ENCODE data around the gene LDB2. TPM values are rescaled to one million over a fixed set of nuclear protein-coding genes. Genes with fewer than 3 reads are reported as not detected.

The LDB2 gene
- total RNA-seq (40.6 and 78.3 TPM in 2 replicates), polyA plus RNA-seq (41.6 and 65.2 TPM in 2 replicates), polyA minus RNA-seq (ENCODE audit: low replicate concordance) (156 and 160 TPM in 2 replicates)
- 17.2 and 22.2 TPM in 2 replicates for polyA plus RNA-seq (2012)

GRCh38 chr4:16897991-16898827, at the start of gene LDB2:
LDB2 (minus strand) TSS chr4:16898645.
- Histone ChIP-seq H3K27me3 (ENCODE audit: control insufficient read depth, insufficient read depth, low read length) (no peaks in the 10 kb centered on the region), H2AFZ (ENCODE audit: low read length) (peak within 1 kb of the TSS; percentile 91), H4K20me1 (ENCODE audit: control insufficient read depth, extremely low read depth, insufficient read depth, low read length) (no peaks in the 10 kb centered on the region), H3K4me2 (ENCODE audit: extremely low read depth, insufficient read depth, low read length) (peak within 1 kb of the TSS; percentile 88), H3K79me2 (ENCODE audit: control insufficient read depth, insufficient read depth, low read length) (peaks cover 27% of the 10 kb centered on the region), H3K9me3 (ENCODE audit: control insufficient read depth, insufficient read depth, low read depth, low read length) (no peaks in the 10 kb centered on the region), H3K27ac (ENCODE audit: insufficient read depth, low read length) (peak within 1 kb of the TSS; percentile 75), H3K9ac (ENCODE audit: insufficient read depth, low read length) (peak within 1 kb of the TSS; percentile 27), H3K4me3 (replicated peaks in 1 of 4; ENCODE audit: control extremely low read depth in 1 of 4, insufficient read depth in 1 of 4, low read depth in 3 of 4, low read length in 4 of 4) (peak within 1 kb of the TSS; percentile 76 to 86 (median 78)), H3K36me3 (ENCODE audit: control insufficient read depth, insufficient read depth, low read length) (no peaks in the 10 kb centered on the region), H3K4me1 (ENCODE audit: control insufficient read depth, extremely low read depth, insufficient read depth, low read length) (peaks cover 6% of the 10 kb centered on the region)
- TF ChIP-seq EZH2 (IDR thresholded peaks at IDR 0.05; ENCODE audit: low read length, missing control alignments) = no peak
- TF ChIP-seq, protein P1, sequence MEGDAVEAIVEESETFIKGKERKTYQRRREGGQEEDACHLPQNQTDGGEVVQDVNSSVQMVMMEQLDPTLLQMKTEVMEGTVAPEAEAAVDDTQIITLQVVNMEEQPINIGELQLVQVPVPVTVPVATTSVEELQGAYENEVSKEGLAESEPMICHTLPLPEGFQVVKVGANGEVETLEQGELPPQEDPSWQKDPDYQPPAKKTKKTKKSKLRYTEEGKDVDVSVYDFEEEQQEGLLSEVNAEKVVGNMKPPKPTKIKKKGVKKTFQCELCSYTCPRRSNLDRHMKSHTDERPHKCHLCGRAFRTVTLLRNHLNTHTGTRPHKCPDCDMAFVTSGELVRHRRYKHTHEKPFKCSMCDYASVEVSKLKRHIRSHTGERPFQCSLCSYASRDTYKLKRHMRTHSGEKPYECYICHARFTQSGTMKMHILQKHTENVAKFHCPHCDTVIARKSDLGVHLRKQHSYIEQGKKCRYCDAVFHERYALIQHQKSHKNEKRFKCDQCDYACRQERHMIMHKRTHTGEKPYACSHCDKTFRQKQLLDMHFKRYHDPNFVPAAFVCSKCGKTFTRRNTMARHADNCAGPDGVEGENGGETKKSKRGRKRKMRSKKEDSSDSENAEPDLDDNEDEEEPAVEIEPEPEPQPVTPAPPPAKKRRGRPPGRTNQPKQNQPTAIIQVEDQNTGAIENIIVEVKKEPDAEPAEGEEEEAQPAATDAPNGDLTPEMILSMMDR (conservative IDR thresholded peaks at IDR 0.05 in 1 of 2, IDR thresholded peaks at IDR 0.05 in 1 of 2; ENCODE audit: low read depth in 1 of 2, low read length in 2 of 2) = no peak
- peak; percentile 92 for DNase-seq (ENCODE audit: low read depth in 2 of 2)

DNA sequence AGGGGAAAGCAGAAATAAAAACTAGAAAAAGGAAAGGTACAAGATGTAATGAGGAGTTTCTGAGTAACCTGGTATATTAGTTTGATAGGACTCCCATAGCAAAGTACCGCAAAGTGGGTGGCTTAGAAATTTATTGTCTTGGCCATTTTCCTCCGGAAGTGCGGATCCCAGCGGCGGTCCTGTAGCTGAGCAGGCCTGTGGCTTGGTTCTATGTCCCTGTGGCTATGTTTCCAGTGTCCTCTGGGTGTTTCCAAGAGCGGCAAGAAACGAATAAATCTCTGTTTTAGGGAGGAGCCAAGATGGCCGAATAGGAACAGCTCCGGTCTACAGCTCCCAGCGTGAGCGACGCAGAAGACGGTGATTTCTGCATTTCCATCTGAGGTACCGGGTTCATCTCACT, 44.0 kb upstream of the LDB2 start:
- H3K79me2 ChIP-seq (ENCODE audit: control insufficient read depth, insufficient read depth, low read length) = no peaks in the 10 kb centered on the region
- H3K27me3 ChIP-seq (ENCODE audit: control insufficient read depth, insufficient read depth, low read length) = no peaks in the 10 kb centered on the region
- no peak overlapping the region for H3K4me2 ChIP-seq (ENCODE audit: extremely low read depth, insufficient read depth, low read length)
- H4K20me1 ChIP-seq (ENCODE audit: control insufficient read depth, extremely low read depth, insufficient read depth, low read length) = no peaks in the 10 kb centered on the region
- no peak overlapping the region for H3K4me3 ChIP-seq (replicated peaks in 1 of 4; ENCODE audit: control extremely low read depth in 1 of 4, insufficient read depth in 1 of 4, low read depth in 3 of 4, low read length in 4 of 4)
- no peak for DNase-seq (ENCODE audit: low read depth in 2 of 2)
- TF ChIP-seq EZH2 (IDR thresholded peaks at IDR 0.05; ENCODE audit: low read length, missing control alignments) = no peak
- TF ChIP-seq, protein P1 (conservative IDR thresholded peaks at IDR 0.05 in 1 of 2, IDR thresholded peaks at IDR 0.05 in 1 of 2; ENCODE audit: low read depth in 1 of 2, low read length in 2 of 2) = no peak
- no peaks in the 10 kb centered on the region for H3K9me3 ChIP-seq (ENCODE audit: control insufficient read depth, insufficient read depth, low read depth, low read length)
- H3K36me3 ChIP-seq (ENCODE audit: control insufficient read depth, insufficient read depth, low read length) = no peaks in the 10 kb centered on the region
- no peak overlapping the region for H3K9ac ChIP-seq (ENCODE audit: insufficient read depth, low read length)
- H3K4me1 ChIP-seq (ENCODE audit: control insufficient read depth, extremely low read depth, insufficient read depth, low read length) = no peaks in the 10 kb centered on the region
- no peak overlapping the region for H3K27ac ChIP-seq (ENCODE audit: insufficient read depth, low read length)
- H2AFZ ChIP-seq (ENCODE audit: low read length) = no peak overlapping the region

GRCh38 chr4:16939178-16939577, 40.7 kb upstream of the LDB2 start:
- Histone ChIP-seq H3K9ac (ENCODE audit: insufficient read depth, low read length) (no peak overlapping the region), H3K79me2 (ENCODE audit: control insufficient read depth, insufficient read depth, low read length) (no peaks in the 10 kb centered on the region), H3K27me3 (ENCODE audit: control insufficient read depth, insufficient read depth, low read length) (no peaks in the 10 kb centered on the region), H3K27ac (ENCODE audit: insufficient read depth, low read length) (no peak overlapping the region), H3K9me3 (ENCODE audit: control insufficient read depth, insufficient read depth, low read depth, low read length) (no peaks in the 10 kb centered on the region), H3K4me2 (ENCODE audit: extremely low read depth, insufficient read depth, low read length) (no peak overlapping the region), H3K36me3 (ENCODE audit: control insufficient read depth, insufficient read depth, low read length) (no peaks in the 10 kb centered on the region), H4K20me1 (ENCODE audit: control insufficient read depth, extremely low read depth, insufficient read depth, low read length) (no peaks in the 10 kb centered on the region), H3K4me3 (replicated peaks in 1 of 4; ENCODE audit: control extremely low read depth in 1 of 4, insufficient read depth in 1 of 4, low read depth in 3 of 4, low read length in 4 of 4) (no peak overlapping the region), H3K4me1 (ENCODE audit: control insufficient read depth, extremely low read depth, insufficient read depth, low read length) (no peaks in the 10 kb centered on the region), H2AFZ (ENCODE audit: low read length) (no peak overlapping the region)
- no peak for TF ChIP-seq EZH2 (IDR thresholded peaks at IDR 0.05; ENCODE audit: low read length, missing control alignments)
- TF ChIP-seq, protein P1 (conservative IDR thresholded peaks at IDR 0.05 in 1 of 2, IDR thresholded peaks at IDR 0.05 in 1 of 2; ENCODE audit: low read depth in 1 of 2, low read length in 2 of 2) = no peak
- DNase-seq (ENCODE audit: low read depth in 2 of 2) = no peak
